Naive B cell (primary cell): ENCODE measurements around the gene LYST. TPM values are rescaled to one million over a fixed set of nuclear protein-coding genes. Genes with fewer than 3 reads are reported as not detected.

ENCODE experiments used
- ATAC-seq, 2 donors: fragments of 150-1000 bp; cut with Tn5 transposase; 2 replicates each; pipeline ENCODE4 v1.10.0; 2021; ENCODE audit warnings: low read depth in 2 of 2, mild to moderate bottlenecking in 2 of 2, moderate library complexity in 2 of 2
- DNase-seq: peaks from one replicate; pipeline ENCODE4 v3.0.0; 2022
- H3K27ac Mint-ChIP-seq, 6 donors: one replicate each; pipeline ENCODE4 v1.8.0; 2020 to 2022; ENCODE audit warnings: mild to moderate bottlenecking in 6 of 6, mixed read lengths in 6 of 6, moderate library complexity in 5 of 6, inconsistent platforms in 2 of 6
- H3K27me3 Mint-ChIP-seq, 3 donors: one replicate each; pipeline ENCODE4 v1.8.0; 2021 to 2022; ENCODE audit warnings: mixed read lengths in 3 of 3, mild to moderate bottlenecking in 1 of 3
- H3K36me3 Mint-ChIP-seq, 2 donors: one replicate each; pipeline ENCODE4 v1.8.0; 2020 to 2022; ENCODE audit warnings: mixed read lengths in 2 of 2, inconsistent platforms in 1 of 2, mild to moderate bottlenecking in 1 of 2
- H3K4me1 Mint-ChIP-seq, 3 donors: one replicate each; pipeline ENCODE4 v1.8.0; 2020 to 2022; ENCODE audit warnings: mixed read lengths in 3 of 3, inconsistent platforms in 1 of 3, mild to moderate bottlenecking in 1 of 3, moderate library complexity in 1 of 3
- H3K4me3 Mint-ChIP-seq, 8 donors: one replicate each; pipeline ENCODE4 v1.8.0; 2020 to 2022; ENCODE audit warnings: mild to moderate bottlenecking in 8 of 8, mixed read lengths in 8 of 8, moderate library complexity in 8 of 8, inconsistent platforms in 2 of 8
- H3K9me3 Mint-ChIP-seq, 7 donors: one replicate each; pipeline ENCODE4 v1.8.0; 2020 to 2022; ENCODE audit warnings: mixed read lengths in 7 of 7, mild to moderate bottlenecking in 5 of 7, inconsistent platforms in 2 of 7, moderate library complexity in 1 of 7
- polyA plus RNA-seq, 6 donors: library from polyadenylated mRNA; unstranded; fragments of 300-500 nt; fragmentation: Illumina TruSeq; gene quantifications; one replicate each; pipeline ENCODE4 v1.2.3, GENCODE V29; 2021; ENCODE audit warnings: low read depth in 6 of 6

The LYST gene
- polyA plus RNA-seq, 6 donors from 2014 or later, result 50.1 to 71.6 (median 65.3) TPM

- H3K27ac Mint-ChIP-seq, result no peak overlapping the region
Observed at GRCh38 chr1:235688096-235688495, 178.6 kb downstream of the LYST start.

DNA sequence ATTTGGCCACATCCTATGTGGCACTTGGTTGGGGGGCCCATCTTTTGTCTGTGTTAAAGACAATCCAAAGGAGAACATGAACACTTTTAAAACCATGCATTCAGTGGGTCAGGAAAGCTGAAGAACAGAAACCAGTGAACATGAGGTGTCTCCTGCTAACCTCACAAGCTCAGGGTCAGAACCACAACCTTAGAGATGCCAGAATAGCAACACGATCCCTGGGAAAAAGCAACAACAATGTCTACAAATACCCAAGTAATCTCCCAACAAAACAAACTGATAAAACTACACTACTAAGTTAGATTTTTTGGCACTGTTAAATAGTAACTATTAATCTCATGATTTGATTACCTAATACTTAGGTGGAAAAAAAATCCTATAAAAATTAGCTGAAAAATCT is 183.1 kb downstream of the LYST start:
- no peak for ATAC-seq
- H3K27me3 Mint-ChIP-seq, result no peaks in the 10 kb centered on the region
- H3K36me3 Mint-ChIP-seq, result peaks cover 47 to 56% of the 10 kb centered on the region in 2 donors
- no peak overlapping the region for H3K4me3 Mint-ChIP-seq
- H3K27ac Mint-ChIP-seq, result peak overlapping the region in 1 of 6 donors; percentile 22
- no peaks in the 10 kb centered on the region for H3K9me3 Mint-ChIP-seq
- no peak for DNase-seq
- no peaks in the 10 kb centered on the region for H3K4me1 Mint-ChIP-seq

More at GRCh38 chr1:235688096-235688495, 178.6 kb downstream of the LYST start:
- no peak for DNase-seq
- no peaks in the 10 kb centered on the region for H3K27me3 Mint-ChIP-seq
- H3K9me3 Mint-ChIP-seq, result no peaks in the 10 kb centered on the region
- H3K36me3 Mint-ChIP-seq, result peaks cover 37 to 38% of the 10 kb centered on the region in 2 donors
- no peak for ATAC-seq
- peak overlapping the region in 1 of 8 donors; percentile 64 for H3K4me3 Mint-ChIP-seq
- H3K4me1 Mint-ChIP-seq, result no peaks in the 10 kb centered on the region

DNA sequence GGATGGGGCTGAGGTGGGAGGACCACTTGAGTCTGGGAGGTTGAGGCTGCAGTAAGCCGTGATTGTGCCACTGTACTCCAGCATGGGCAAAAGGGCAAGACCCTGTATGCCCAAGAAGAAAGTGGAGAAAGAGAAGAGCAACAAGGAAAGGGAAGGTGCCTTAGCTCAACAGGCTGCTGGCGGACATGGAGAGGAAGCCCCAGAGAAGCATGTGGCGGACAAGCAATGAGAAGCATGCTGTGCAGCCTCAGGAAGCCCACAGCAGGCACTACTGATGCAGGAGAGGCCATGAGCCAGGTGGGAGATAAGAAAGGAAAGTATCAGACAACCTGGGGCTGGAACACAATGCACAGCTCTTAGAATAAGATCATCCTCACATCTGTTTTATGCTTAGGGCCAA is 184.5 kb downstream of the LYST start:
- Mint-ChIP-seq H3K9me3 (no peaks in the 10 kb centered on the region), H3K27ac (peak overlapping the region in 1 of 6 donors; percentile 79), H3K27me3 (no peaks in the 10 kb centered on the region), H3K4me3 (no peak overlapping the region), H3K36me3 (peaks cover 37 to 47% of the 10 kb centered on the region in 2 donors), H3K4me1 (no peaks in the 10 kb centered on the region)
- ATAC-seq (no peak), DNase-seq (no peak)

DNA sequence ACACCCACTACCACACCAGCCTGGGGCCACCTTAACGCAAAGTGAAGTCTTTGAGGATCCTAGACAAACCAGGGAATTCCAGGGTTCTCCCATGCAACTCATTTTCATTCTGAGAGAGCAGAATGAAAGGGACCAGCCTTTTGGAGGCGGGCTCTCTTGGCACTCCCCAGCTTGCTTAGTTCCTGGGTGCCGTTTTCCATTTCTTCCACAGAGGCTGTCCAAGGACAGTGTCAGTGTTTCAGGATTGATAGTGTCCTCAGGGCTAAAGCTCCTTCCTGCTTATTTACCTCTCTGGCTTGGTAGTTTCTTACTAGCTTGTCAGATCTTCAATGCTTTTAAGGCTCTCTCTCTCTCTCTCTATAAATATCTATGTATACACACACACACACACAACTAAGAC is 187.1 kb downstream of the LYST start:
- Mint-ChIP-seq H3K27me3 (no peaks in the 10 kb centered on the region), H3K27ac (peak overlapping the region in 1 of 6 donors; percentile 67), H3K9me3 (peaks cover 4 to 24% (median 13%) of the 10 kb centered on the region in 7 donors), H3K4me3 (no peak overlapping the region), H3K36me3 (peaks cover 52 to 54% of the 10 kb centered on the region in 2 donors), H3K4me1 (no peaks in the 10 kb centered on the region)
- no peak for DNase-seq
- no peak for ATAC-seq

GRCh38 chr1:235679005-235679404 is 187.7 kb downstream of the LYST start:
- ATAC-seq, result no peak

GRCh38 chr1:235675152-235675890 is 191.4 kb downstream of the LYST start:
- no peaks in the 10 kb centered on the region for H3K4me1 Mint-ChIP-seq
- peaks cover 66 to 68% of the 10 kb centered on the region in 2 donors for H3K36me3 Mint-ChIP-seq
- peak overlapping the region in 1 of 8 donors; percentile 68 for H3K4me3 Mint-ChIP-seq
- ATAC-seq, result no peak
- peak overlapping the region in 2 of 6 donors; percentile 37 to 84 for H3K27ac Mint-ChIP-seq
- DNase-seq, result no peak
- H3K27me3 Mint-ChIP-seq, result no peaks in the 10 kb centered on the region
- H3K9me3 Mint-ChIP-seq, result peaks cover 21 to 59% (median 43%) of the 10 kb centered on the region in 7 donors

More at GRCh38 chr1:235679005-235679404, 187.7 kb downstream of the LYST start:
- Mint-ChIP-seq H3K27me3 (no peaks in the 10 kb centered on the region), H3K9me3 (peaks cover 4 to 25% (median 13%) of the 10 kb centered on the region in 7 donors), H3K4me3 (no peak overlapping the region), H3K36me3 (peaks cover 52 to 57% of the 10 kb centered on the region in 2 donors), H3K4me1 (no peaks in the 10 kb centered on the region), H3K27ac (no peak overlapping the region)
- DNase-seq, result no peak

DNA sequence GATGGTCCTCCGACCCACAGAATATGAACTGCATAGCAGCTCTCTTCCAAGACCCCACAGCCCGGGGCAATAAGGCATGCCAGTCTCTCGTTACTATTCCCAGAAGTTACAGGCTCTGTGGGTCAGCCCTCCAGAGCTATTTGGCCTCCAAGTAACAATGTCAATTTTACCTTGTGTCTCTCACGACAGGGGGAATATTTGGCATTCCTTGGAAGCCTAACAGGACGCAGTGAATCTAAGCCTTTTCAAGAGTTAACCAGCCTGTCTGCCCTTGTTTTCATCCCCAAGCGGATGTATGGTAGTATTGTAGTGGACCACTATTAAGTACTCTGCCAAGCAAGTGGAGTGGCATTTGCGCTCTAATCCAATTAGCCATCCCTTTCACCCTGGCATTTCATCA is 192.7 kb downstream of the LYST start:
- Mint-ChIP-seq H3K27me3 (no peaks in the 10 kb centered on the region), H3K27ac (no peak overlapping the region), H3K4me3 (no peak overlapping the region), H3K36me3 (peaks cover 74 to 78% of the 10 kb centered on the region in 2 donors), H3K4me1 (no peaks in the 10 kb centered on the region), H3K9me3 (peaks cover 22 to 67% (median 54%) of the 10 kb centered on the region in 7 donors)
- DNase-seq, result no peak
- ATAC-seq, result no peak

GRCh38 chr1:235671992-235672391 is 194.7 kb downstream of the LYST start:
- Mint-ChIP-seq H3K36me3 (peaks cover 78 to 85% of the 10 kb centered on the region in 2 donors), H3K4me1 (no peaks in the 10 kb centered on the region), H3K9me3 (peaks cover 22 to 66% (median 55%) of the 10 kb centered on the region in 7 donors), H3K4me3 (peak overlapping the region in 1 of 8 donors; percentile 24), H3K27ac (peak overlapping the region in 2 of 6 donors; percentile 14 to 44), H3K27me3 (no peaks in the 10 kb centered on the region)
- DNase-seq (no peak), ATAC-seq (no peak)

DNA sequence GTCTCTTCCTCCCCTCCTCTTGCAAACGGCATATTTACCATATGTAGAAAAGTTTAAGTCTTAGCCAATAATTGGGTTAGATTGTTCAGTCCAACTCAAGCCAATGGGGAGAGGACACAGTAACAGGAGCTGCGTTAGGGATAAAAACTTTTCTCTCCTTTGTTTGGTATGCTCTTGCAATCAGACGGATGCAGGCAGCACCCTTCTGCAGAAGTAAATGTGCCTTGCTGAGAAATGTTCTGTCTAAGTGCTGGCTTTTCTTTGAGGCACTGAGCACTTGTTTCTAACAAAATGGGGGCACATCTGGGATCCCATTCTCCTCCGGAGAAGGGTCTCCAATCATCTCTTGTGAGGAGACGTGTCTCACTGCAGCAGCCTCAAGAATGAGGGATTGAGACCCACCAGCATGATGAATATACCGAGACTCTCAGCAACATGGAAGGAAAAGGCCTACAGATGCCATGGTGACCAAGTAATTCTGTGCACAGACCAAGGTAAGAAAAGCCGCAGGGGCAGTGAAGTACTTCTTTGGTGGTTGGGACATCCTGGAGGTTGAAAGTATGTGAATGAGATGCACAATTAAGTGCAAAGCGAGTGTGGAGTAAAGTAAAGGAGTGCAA is 196.4 kb downstream of the LYST start:
- no peak for DNase-seq
- no peak overlapping the region for H3K4me3 Mint-ChIP-seq
- peaks cover 20 to 57% (median 41%) of the 10 kb centered on the region in 7 donors for H3K9me3 Mint-ChIP-seq
- ATAC-seq, result no peak
- H3K27me3 Mint-ChIP-seq, result no peaks in the 10 kb centered on the region
- no peaks in the 10 kb centered on the region for H3K4me1 Mint-ChIP-seq
- H3K27ac Mint-ChIP-seq, result peak overlapping the region in 1 of 6 donors; percentile 62
- H3K36me3 Mint-ChIP-seq, result peaks cover 61 to 73% of the 10 kb centered on the region in 2 donors

- Mint-ChIP-seq H3K36me3 (peaks cover 51 to 66% of the 10 kb centered on the region in 2 donors), H3K27ac (no peak overlapping the region), H3K4me1 (no peaks in the 10 kb centered on the region), H3K4me3 (no peak overlapping the region), H3K9me3 (peaks cover 14 to 51% (median 35%) of the 10 kb centered on the region in 7 donors), H3K27me3 (no peaks in the 10 kb centered on the region)
- ATAC-seq (no peak), DNase-seq (no peak)
Observed at GRCh38 chr1:235669277-235669676, 197.4 kb downstream of the LYST start.

GRCh38 chr1:235663628-235664027 is 203.1 kb downstream of the LYST start:
- H3K4me1 Mint-ChIP-seq, result no peaks in the 10 kb centered on the region
- peak overlapping the region in 1 of 8 donors; percentile 29 for H3K4me3 Mint-ChIP-seq
- ATAC-seq, result no peak
- H3K36me3 Mint-ChIP-seq, result peaks cover 0 to 31% of the 10 kb centered on the region in 2 donors
- DNase-seq, result no peak
- H3K27ac Mint-ChIP-seq, result no peak overlapping the region
- H3K9me3 Mint-ChIP-seq, result peaks cover 0 to 3% (median 0%) of the 10 kb centered on the region in 7 donors
- H3K27me3 Mint-ChIP-seq, result no peaks in the 10 kb centered on the region

- Mint-ChIP-seq H3K36me3 (peaks cover 7 to 21% of the 10 kb centered on the region in 2 donors), H3K9me3 (peaks cover 0 to 2% (median 0%) of the 10 kb centered on the region in 7 donors), H3K4me1 (no peaks in the 10 kb centered on the region), H3K27me3 (peaks cover 0 to 5% (median 0%) of the 10 kb centered on the region in 3 donors), H3K27ac (no peak overlapping the region), H3K4me3 (no peak overlapping the region)
- no peak for ATAC-seq
- DNase-seq, result no peak
Observed at GRCh38 chr1:235661568-235661967, 205.1 kb downstream of the LYST start.

- Mint-ChIP-seq H3K27me3 (peaks cover 7 to 16% (median 9%) of the 10 kb centered on the region in 3 donors), H3K27ac (peak overlapping the region in 2 of 6 donors; percentile 24 to 73), H3K4me3 (no peak overlapping the region), H3K9me3 (peaks cover 0 to 9% (median 2%) of the 10 kb centered on the region in 7 donors), H3K36me3 (peaks cover 8 to 18% of the 10 kb centered on the region in 2 donors), H3K4me1 (no peaks in the 10 kb centered on the region)
- DNase-seq (no peak), ATAC-seq (no peak)
Observed at GRCh38 chr1:235659186-235659771, 207.4 kb downstream of the LYST start.
